ENCODE results near the gene DENND5B. TPM values are rescaled to one million over a fixed set of nuclear protein-coding genes. Genes with fewer than 3 reads are reported as not detected.

DENND5B gene
- total RNA-seq, 2 donors from 2014 or later, result 31.2 to 37.3 TPM

GRCh38 chr12:31474751-31475150, 116.2 kb downstream of the DENND5B start:
- Histone ChIP-seq H3K4me3 (no peak overlapping the region), H3K27me3 (no peaks in the 10 kb centered on the region), H3K36me3 (peaks cover 9% of the 10 kb centered on the region), H3K4me1 (no peaks in the 10 kb centered on the region), H3K9me3 (no peaks in the 10 kb centered on the region), H3K27ac (no peak overlapping the region)
- TF ChIP-seq CTCF (IDR thresholded peaks at IDR 0.05), result no peak
- DNase-seq (ENCODE audit: low spot score), result no peak

- no peak for TF ChIP-seq CTCF (IDR thresholded peaks at IDR 0.05)
These were observed 119.1 kb downstream of the DENND5B start for GRCh38 chr12:31471823-31472222.

GRCh38 chr12:31471051-31471450, 119.9 kb downstream of the DENND5B start:
- Histone ChIP-seq H3K27ac (no peak overlapping the region), H3K36me3 (no peaks in the 10 kb centered on the region), H3K27me3 (no peaks in the 10 kb centered on the region), H3K4me1 (no peaks in the 10 kb centered on the region), H3K9me3 (no peaks in the 10 kb centered on the region), H3K4me3 (no peak overlapping the region)
- no peak for DNase-seq (ENCODE audit: low spot score)
- no peak for TF ChIP-seq CTCF (IDR thresholded peaks at IDR 0.05)

More at GRCh38 chr12:31471823-31472222, 119.1 kb downstream of the DENND5B start:
- no peak for DNase-seq (ENCODE audit: low spot score)
- Histone ChIP-seq H3K27ac (no peak overlapping the region), H3K4me1 (no peaks in the 10 kb centered on the region), H3K4me3 (no peak overlapping the region), H3K36me3 (no peaks in the 10 kb centered on the region), H3K27me3 (no peaks in the 10 kb centered on the region), H3K9me3 (no peaks in the 10 kb centered on the region)

DNA sequence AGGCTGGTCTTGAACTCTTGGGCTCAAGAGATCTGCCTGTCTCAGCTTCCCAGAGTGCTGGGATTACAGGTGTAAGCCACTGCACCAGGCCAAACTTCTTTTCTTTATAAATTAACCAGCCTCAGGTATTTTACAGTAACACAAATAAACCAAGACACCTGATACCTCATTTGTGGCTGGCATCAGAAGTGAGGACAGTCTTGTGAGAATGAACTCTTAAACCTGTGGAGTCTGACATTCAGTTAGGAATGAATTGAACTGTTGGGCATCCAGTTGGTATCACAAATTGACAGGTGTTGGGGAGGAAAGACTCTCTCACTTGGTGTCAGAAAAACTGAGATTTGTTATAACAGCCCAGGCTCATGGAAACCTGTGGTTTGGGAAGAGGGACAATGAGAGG, 120.5 kb downstream of the DENND5B start:
- DNase-seq (ENCODE audit: low spot score), result no peak

DNA sequence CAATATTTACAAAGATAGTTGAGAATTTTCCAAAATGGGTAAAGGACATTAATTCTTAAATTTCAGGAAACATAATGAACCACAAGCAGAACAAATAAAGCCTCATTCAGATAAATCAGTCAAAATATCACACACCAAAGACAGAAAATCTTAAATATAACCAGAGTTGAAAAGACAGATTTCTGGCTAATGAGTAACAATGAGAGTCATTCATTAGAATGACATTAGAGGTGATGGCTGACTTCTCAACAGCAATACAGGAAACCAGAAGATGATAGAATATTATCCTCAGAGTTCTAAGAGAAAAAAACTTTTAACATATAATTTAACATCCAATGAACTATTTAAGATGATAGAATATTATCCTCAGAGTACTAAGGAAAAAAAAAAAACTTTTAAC, 124.2 kb downstream of the DENND5B start:
- Histone ChIP-seq H3K27ac (no peak overlapping the region), H3K4me3 (no peak overlapping the region), H3K9me3 (no peaks in the 10 kb centered on the region), H3K27me3 (no peaks in the 10 kb centered on the region), H3K4me1 (no peaks in the 10 kb centered on the region), H3K36me3 (no peaks in the 10 kb centered on the region)
- no peak for DNase-seq (ENCODE audit: low spot score)
- no peak for TF ChIP-seq CTCF (IDR thresholded peaks at IDR 0.05)

More for the DNA sequence above, 120.5 kb downstream of the DENND5B start:
- H3K4me1 ChIP-seq, result no peaks in the 10 kb centered on the region
- no peak overlapping the region for H3K27ac ChIP-seq
- H3K4me3 ChIP-seq, result no peak overlapping the region
- no peaks in the 10 kb centered on the region for H3K27me3 ChIP-seq
- no peak for TF ChIP-seq CTCF (IDR thresholded peaks at IDR 0.05)
- H3K9me3 ChIP-seq, result no peaks in the 10 kb centered on the region
- H3K36me3 ChIP-seq, result no peaks in the 10 kb centered on the region

DNA sequence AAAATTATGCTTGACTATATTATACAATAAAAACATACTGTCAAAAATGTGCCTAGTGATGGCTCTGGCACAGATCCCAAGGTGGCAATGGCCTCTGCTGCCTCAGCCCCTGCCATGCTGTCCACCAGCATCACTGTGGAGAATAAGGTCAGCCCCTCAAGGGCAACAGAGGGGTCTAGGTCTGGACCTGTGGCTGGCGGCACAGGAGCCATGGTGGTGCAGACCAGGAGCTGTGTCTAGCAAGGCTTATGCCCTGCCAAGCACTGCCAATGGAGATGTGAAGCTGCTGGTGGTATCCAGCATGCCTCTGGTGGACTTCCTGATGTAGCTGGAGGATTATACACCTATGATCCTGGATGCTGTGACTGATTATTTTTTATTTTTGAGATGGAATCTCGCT, 125.9 kb downstream of the DENND5B start:
- H3K27ac ChIP-seq, result no peak overlapping the region
- no peaks in the 10 kb centered on the region for H3K36me3 ChIP-seq
- DNase-seq (ENCODE audit: low spot score), result no peak
- H3K4me1 ChIP-seq, result no peaks in the 10 kb centered on the region
- no peak for TF ChIP-seq CTCF (IDR thresholded peaks at IDR 0.05)
- H3K9me3 ChIP-seq, result no peaks in the 10 kb centered on the region
- H3K4me3 ChIP-seq, result no peak overlapping the region
- H3K27me3 ChIP-seq, result no peaks in the 10 kb centered on the region
